ENCODE measurements around the gene MAGOH. TPM values are rescaled to one million over a fixed set of nuclear protein-coding genes. Genes with fewer than 3 reads are reported as not detected.

MAGOH gene
- total and polyA plus RNA-seq, 9 of the 15 experiments (the other 6 are each of a cell fraction or from before 2014, with no cell fraction given), result 102 to 342 (median 135) TPM

DNA sequence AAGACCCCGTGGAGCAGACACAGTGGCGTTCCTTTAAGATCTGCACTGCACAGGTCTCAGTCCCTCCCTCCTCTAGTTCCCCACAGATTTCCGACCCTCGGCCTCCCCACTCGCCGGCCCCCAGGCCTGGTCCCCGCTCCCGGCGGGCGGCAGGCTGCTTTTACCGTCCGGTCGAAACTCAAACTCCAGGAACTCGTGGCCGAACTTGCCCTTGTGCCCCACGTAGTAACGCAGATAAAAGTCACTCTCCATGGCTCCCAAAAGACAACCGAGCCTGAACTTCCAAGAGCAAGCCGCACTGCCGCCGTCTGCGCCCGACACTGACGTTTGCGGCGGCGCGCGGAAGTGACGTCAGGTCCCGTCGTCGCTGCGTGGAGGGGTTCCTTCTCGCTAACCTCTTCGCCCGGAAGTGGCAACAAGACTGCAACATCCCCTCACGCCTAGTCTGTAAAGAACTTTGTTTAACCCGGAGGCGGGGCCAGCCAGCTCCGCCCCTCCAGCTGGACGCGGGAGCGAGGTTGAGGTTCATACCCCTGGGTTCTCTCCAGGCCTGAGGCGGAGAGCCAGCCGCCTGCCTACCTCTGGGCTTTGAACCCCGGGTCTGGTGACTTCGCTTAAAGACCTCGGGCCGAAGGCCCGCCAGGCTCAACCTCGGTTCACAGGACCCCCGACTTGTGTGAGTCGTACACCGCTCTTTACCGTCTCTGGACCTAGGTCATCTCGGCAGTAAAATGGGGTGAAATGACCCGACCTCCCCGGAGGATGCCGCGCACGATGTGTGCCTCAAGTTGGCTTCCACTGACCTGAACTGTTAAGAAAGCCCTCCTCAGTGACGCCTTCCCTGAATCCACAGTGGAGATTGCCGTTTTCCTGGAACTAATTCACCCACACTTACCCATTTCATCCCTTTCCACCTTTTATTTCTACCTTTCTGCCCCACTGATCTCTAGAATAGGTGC lies at the start of gene MAGOH (continued):
- TF ChIP-seq, protein P1, sequence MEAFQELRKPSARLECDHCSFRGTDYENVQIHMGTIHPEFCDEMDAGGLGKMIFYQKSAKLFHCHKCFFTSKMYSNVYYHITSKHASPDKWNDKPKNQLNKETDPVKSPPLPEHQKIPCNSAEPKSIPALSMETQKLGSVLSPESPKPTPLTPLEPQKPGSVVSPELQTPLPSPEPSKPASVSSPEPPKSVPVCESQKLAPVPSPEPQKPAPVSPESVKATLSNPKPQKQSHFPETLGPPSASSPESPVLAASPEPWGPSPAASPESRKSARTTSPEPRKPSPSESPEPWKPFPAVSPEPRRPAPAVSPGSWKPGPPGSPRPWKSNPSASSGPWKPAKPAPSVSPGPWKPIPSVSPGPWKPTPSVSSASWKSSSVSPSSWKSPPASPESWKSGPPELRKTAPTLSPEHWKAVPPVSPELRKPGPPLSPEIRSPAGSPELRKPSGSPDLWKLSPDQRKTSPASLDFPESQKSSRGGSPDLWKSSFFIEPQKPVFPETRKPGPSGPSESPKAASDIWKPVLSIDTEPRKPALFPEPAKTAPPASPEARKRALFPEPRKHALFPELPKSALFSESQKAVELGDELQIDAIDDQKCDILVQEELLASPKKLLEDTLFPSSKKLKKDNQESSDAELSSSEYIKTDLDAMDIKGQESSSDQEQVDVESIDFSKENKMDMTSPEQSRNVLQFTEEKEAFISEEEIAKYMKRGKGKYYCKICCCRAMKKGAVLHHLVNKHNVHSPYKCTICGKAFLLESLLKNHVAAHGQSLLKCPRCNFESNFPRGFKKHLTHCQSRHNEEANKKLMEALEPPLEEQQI (IDR thresholded peaks at IDR 0.05), result peak; percentile 10; the same call in 1 of the 2 replicates
- TF ChIP-seq ZNF263 (CRISPR knock-in tag; IDR thresholded peaks at IDR 0.05; ENCODE audit: borderline replicate concordance) (peak; percentile 32; the same call in 1 of the 2 replicates), KLF16 (IDR thresholded peaks at IDR 0.05) (no peak), HDGF (IDR thresholded peaks at IDR 0.05) (no peak), ARID2 (IDR thresholded peaks at IDR 0.05) (no peak), FOXA3 (CRISPR knock-in tag; conservative IDR thresholded peaks at IDR 0.05 in 1 of 2, IDR thresholded peaks at IDR 0.05 in 1 of 2) (0 out of 4 replicates have a peak, but pooled peaks of 1 of the 2 experiments have one; percentile 28), POLR2AphosphoS2 (IDR thresholded peaks at IDR 0.05; ENCODE audit: low read length) (peak; percentile 61; the same call in 1 of the 2 replicates), ZNF766 (CRISPR knock-in tag; conservative IDR thresholded peaks at IDR 0.05) (no peak), RBM25 (IDR thresholded peaks at IDR 0.05; ENCODE audit: low read depth, low read length, severe bottlenecking) (no peak)
- TF ChIP-seq, protein P2, sequence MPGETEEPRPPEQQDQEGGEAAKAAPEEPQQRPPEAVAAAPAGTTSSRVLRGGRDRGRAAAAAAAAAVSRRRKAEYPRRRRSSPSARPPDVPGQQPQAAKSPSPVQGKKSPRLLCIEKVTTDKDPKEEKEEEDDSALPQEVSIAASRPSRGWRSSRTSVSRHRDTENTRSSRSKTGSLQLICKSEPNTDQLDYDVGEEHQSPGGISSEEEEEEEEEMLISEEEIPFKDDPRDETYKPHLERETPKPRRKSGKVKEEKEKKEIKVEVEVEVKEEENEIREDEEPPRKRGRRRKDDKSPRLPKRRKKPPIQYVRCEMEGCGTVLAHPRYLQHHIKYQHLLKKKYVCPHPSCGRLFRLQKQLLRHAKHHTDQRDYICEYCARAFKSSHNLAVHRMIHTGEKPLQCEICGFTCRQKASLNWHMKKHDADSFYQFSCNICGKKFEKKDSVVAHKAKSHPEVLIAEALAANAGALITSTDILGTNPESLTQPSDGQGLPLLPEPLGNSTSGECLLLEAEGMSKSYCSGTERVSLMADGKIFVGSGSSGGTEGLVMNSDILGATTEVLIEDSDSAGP (CRISPR knock-in tag; IDR thresholded peaks at IDR 0.05), result no peak
- TF ChIP-seq, protein P3, sequence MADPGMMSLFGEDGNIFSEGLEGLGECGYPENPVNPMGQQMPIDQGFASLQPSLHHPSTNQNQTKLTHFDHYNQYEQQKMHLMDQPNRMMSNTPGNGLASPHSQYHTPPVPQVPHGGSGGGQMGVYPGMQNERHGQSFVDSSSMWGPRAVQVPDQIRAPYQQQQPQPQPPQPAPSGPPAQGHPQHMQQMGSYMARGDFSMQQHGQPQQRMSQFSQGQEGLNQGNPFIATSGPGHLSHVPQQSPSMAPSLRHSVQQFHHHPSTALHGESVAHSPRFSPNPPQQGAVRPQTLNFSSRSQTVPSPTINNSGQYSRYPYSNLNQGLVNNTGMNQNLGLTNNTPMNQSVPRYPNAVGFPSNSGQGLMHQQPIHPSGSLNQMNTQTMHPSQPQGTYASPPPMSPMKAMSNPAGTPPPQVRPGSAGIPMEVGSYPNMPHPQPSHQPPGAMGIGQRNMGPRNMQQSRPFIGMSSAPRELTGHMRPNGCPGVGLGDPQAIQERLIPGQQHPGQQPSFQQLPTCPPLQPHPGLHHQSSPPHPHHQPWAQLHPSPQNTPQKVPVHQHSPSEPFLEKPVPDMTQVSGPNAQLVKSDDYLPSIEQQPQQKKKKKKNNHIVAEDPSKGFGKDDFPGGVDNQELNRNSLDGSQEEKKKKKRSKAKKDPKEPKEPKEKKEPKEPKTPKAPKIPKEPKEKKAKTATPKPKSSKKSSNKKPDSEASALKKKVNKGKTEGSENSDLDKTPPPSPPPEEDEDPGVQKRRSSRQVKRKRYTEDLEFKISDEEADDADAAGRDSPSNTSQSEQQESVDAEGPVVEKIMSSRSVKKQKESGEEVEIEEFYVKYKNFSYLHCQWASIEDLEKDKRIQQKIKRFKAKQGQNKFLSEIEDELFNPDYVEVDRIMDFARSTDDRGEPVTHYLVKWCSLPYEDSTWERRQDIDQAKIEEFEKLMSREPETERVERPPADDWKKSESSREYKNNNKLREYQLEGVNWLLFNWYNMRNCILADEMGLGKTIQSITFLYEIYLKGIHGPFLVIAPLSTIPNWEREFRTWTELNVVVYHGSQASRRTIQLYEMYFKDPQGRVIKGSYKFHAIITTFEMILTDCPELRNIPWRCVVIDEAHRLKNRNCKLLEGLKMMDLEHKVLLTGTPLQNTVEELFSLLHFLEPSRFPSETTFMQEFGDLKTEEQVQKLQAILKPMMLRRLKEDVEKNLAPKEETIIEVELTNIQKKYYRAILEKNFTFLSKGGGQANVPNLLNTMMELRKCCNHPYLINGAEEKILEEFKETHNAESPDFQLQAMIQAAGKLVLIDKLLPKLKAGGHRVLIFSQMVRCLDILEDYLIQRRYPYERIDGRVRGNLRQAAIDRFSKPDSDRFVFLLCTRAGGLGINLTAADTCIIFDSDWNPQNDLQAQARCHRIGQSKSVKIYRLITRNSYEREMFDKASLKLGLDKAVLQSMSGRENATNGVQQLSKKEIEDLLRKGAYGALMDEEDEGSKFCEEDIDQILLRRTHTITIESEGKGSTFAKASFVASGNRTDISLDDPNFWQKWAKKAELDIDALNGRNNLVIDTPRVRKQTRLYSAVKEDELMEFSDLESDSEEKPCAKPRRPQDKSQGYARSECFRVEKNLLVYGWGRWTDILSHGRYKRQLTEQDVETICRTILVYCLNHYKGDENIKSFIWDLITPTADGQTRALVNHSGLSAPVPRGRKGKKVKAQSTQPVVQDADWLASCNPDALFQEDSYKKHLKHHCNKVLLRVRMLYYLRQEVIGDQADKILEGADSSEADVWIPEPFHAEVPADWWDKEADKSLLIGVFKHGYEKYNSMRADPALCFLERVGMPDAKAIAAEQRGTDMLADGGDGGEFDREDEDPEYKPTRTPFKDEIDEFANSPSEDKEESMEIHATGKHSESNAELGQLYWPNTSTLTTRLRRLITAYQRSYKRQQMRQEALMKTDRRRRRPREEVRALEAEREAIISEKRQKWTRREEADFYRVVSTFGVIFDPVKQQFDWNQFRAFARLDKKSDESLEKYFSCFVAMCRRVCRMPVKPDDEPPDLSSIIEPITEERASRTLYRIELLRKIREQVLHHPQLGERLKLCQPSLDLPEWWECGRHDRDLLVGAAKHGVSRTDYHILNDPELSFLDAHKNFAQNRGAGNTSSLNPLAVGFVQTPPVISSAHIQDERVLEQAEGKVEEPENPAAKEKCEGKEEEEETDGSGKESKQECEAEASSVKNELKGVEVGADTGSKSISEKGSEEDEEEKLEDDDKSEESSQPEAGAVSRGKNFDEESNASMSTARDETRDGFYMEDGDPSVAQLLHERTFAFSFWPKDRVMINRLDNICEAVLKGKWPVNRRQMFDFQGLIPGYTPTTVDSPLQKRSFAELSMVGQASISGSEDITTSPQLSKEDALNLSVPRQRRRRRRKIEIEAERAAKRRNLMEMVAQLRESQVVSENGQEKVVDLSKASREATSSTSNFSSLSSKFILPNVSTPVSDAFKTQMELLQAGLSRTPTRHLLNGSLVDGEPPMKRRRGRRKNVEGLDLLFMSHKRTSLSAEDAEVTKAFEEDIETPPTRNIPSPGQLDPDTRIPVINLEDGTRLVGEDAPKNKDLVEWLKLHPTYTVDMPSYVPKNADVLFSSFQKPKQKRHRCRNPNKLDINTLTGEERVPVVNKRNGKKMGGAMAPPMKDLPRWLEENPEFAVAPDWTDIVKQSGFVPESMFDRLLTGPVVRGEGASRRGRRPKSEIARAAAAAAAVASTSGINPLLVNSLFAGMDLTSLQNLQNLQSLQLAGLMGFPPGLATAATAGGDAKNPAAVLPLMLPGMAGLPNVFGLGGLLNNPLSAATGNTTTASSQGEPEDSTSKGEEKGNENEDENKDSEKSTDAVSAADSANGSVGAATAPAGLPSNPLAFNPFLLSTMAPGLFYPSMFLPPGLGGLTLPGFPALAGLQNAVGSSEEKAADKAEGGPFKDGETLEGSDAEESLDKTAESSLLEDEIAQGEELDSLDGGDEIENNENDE (IDR thresholded peaks at IDR 0.05; ENCODE audit: low read depth, low read length), result no peak

Measured in K562 (cell line).